GM12878 (cell line): Measurements from ENCODE around the gene PRPSAP1. TPM values are rescaled to one million over a fixed set of nuclear protein-coding genes. Genes with fewer than 3 reads are reported as not detected.

Experiments
- ATAC-seq: fragments of 200-7000 bp; cut with Tn5 transposase; 3 replicates; pipeline ENCODE4 v1.9.1; 2020; ENCODE audit warnings: mild to moderate bottlenecking, moderate library complexity
- BruUV-seq: library from RNA; stranded (reverse); fragments of 400-500 nt; replicated peaks from 2 replicates; lab custom pipeline; 2021; lab: Mats Ljungman, UMichigan
- CTCF ChIA-PET: fragments of 300-600 bp; sonication (Branson Sonifier 250); formaldehyde crosslinking; extraction: SDS; loops from one replicate; lab custom pipeline; 2021; ENCODE audit warnings: inconsistent platforms; lab: Yijun Ruan, JAX
- POLR2A ChIA-PET: fragments of 350-600 bp; formaldehyde crosslinking; extraction: SDS; loops from one replicate; lab custom pipeline; 2021; ENCODE audit warnings: inconsistent platforms; lab: Charles Lee
- RAD21 ChIA-PET: fragments of 300-600 bp; sonication (Branson Sonifier 250); formaldehyde crosslinking; loops from one replicate; lab custom pipeline; 2023; ENCODE audit warnings: antibody characterized with exemption; ENCODE audit not compliant: unreplicated experiment; lab: Charles Lee
- SMC1A ChIA-PET: fragments of 300-600 bp; sonication (Branson Sonifier 250); formaldehyde crosslinking; loops from one replicate; lab custom pipeline; 2023; ENCODE audit not compliant: unreplicated experiment, uncharacterized antibody; lab: Charles Lee
- DNase-seq: peaks from one replicate; pipeline ENCODE4 v3.0.0-alpha.2; 2011; ENCODE audit warnings: low read depth, low spot score
- FAIRE-seq: peaks from 3 replicates; lab custom pipeline; 2011; peaks lifted over from hg19 to GRCh38; lab: Jason Lieb, UNC
- H2AFZ ChIP-seq: 2 replicates; pipeline ENCODE4 v1.6.0; 2011; ENCODE audit warnings: low read depth, low read length, control low read depth; ENCODE audit not compliant: control insufficient read depth
- H3K27ac ChIP-seq: 2 replicates; pipeline ENCODE4 v1.5.1; 2011; ENCODE audit warnings: control low read depth; ENCODE audit not compliant: control insufficient read depth, insufficient read depth
- H3K27me3 ChIP-seq, 2 experiments: replicated peaks in 1 of 2; 2 replicates each; pipeline versions ENCODE4 v1.6.0 to v1.6.1; 2011; ENCODE audit warnings: low read length in 1 of 2; ENCODE audit not compliant: control insufficient read depth in 2 of 2, insufficient read depth in 2 of 2
- H3K36me3 ChIP-seq, 2 experiments: 2 replicates each; pipeline ENCODE4 v1.5.1; 2011; ENCODE audit warnings: low read length in 1 of 2; ENCODE audit not compliant: control insufficient read depth in 2 of 2, insufficient read depth in 2 of 2
- H3K4me1 ChIP-seq: 2 replicates; pipeline ENCODE4 v1.6.1; 2011; ENCODE audit warnings: mild to moderate bottlenecking, low read length, moderate library complexity, mixed read lengths; ENCODE audit not compliant: control insufficient read depth, insufficient read depth
- H3K4me2 ChIP-seq: 2 replicates; pipeline ENCODE4 v1.6.0; 2011; ENCODE audit warnings: control low read depth; ENCODE audit not compliant: control insufficient read depth, insufficient read depth
- H3K4me3 ChIP-seq: fragments of 200-600 bp; sonication (generic); 2 replicates; pipeline ENCODE4 v1.5.1; 2016
- H3K79me2 ChIP-seq: 2 replicates; pipeline ENCODE4 v1.6.0; 2011; ENCODE audit warnings: low read length; ENCODE audit not compliant: control insufficient read depth, insufficient read depth
- H3K9ac ChIP-seq: 2 replicates; pipeline ENCODE4 v1.8.0; 2011; ENCODE audit warnings: low read length, control low read depth, mixed read lengths; ENCODE audit not compliant: control insufficient read depth, insufficient read depth
- H3K9me3 ChIP-seq: replicated peaks from 3 replicates; pipeline ENCODE4 v1.5.1; 2011; ENCODE audit warnings: mild to moderate bottlenecking, low read length; ENCODE audit not compliant: control insufficient read depth, insufficient read depth
- H4K20me1 ChIP-seq: 2 replicates; pipeline ENCODE4 v1.6.0; 2011; ENCODE audit not compliant: control insufficient read depth, insufficient read depth
- BCL3 ChIP-seq: IDR thresholded peaks from 2 replicates; pipeline ENCODE4 v1.6.1; 2011; ENCODE audit warnings: borderline replicate concordance, low read depth, mild to moderate bottlenecking, moderate library complexity, low read length; ENCODE audit not compliant: insufficient read depth, poor library complexity, severe bottlenecking
- E4F1 ChIP-seq: fragments of 450-650 bp; IDR thresholded peaks from 2 replicates; pipeline ENCODE4 v1.6.1; 2018; ENCODE audit warnings: borderline replicate concordance, mild to moderate bottlenecking; ENCODE audit not compliant: partially characterized antibody
- HDGF ChIP-seq: fragments of 450-650 bp; IDR thresholded peaks from 2 replicates; pipeline ENCODE4 v1.6.1; 2016; ENCODE audit warnings: antibody characterized with exemption
- MEF2A ChIP-seq: IDR thresholded peaks from 2 replicates; pipeline ENCODE4 v1.6.1; 2011; ENCODE audit warnings: low read depth, mild to moderate bottlenecking, low read length, moderate library complexity; ENCODE audit not compliant: insufficient read depth
- NFIC ChIP-seq: IDR thresholded peaks from 2 replicates; pipeline ENCODE4 v1.6.1; 2012; ENCODE audit warnings: low read depth, mild to moderate bottlenecking, inconsistent platforms, low read length, moderate library complexity
- NRF1 ChIP-seq: conservative IDR thresholded peaks from 2 replicates; pipeline ENCODE4 v1.6.1; 2011; ENCODE audit warnings: mild to moderate bottlenecking, low read depth, low read length, improper control_type of control experiment
- POU2F2 ChIP-seq: IDR thresholded peaks from 3 replicates; pipeline ENCODE4 v1.6.1; 2011; ENCODE audit warnings: low read depth, mild to moderate bottlenecking, low read length, borderline replicate concordance
- RCOR1 ChIP-seq: conservative IDR thresholded peaks from 2 replicates; pipeline ENCODE4 v1.6.1; 2012; ENCODE audit warnings: low read depth, low read length, improper control_type of control experiment
- REST ChIP-seq: IDR thresholded peaks from 2 replicates; pipeline ENCODE4 v1.6.1; 2012; ENCODE audit warnings: mild to moderate bottlenecking, low read depth, low read length
- STAT3 ChIP-seq: IDR thresholded peaks from 2 replicates; pipeline ENCODE4 v1.6.1; 2011; ENCODE audit warnings: low read depth, low read length, improper control_type of control experiment
- TCF3 ChIP-seq: IDR thresholded peaks from 2 replicates; pipeline ENCODE4 v1.6.1; 2012; ENCODE audit warnings: low read depth, mild to moderate bottlenecking, low read length, borderline replicate concordance; ENCODE audit not compliant: insufficient read depth
- WRNIP1 ChIP-seq: IDR thresholded peaks from 2 replicates; pipeline ENCODE4 v1.6.1; 2011; ENCODE audit warnings: low read depth, low read length, improper control_type of control experiment, borderline replicate concordance
- WGBS: methylation state at CpG from one replicate; pipeline ENCODE4 v1.1.6; 2016; ENCODE audit warnings: low lambda C conversion rate; ENCODE audit not compliant: insufficient replicate concordance, insufficient coverage; ENCODE audit errors: missing lambda C conversion rate; 5-methylcytosine and 5-hydroxymethylcytosine counted together
- in situ Hi-C: fragments of 300-500 bp; cut with MboI; formaldehyde crosslinking; loops from 9 replicates; pipeline ENCODE4 v1.14.3; 2018; ENCODE audit warnings: mixed read lengths
- intact Hi-C: fragments of 100-400 bp; cut with micrococcal nuclease; formaldehyde crosslinking; loops from one replicate; pipeline ENCODE4 v1.14.2; 2022; ENCODE audit not compliant: unreplicated experiment
- polyA plus RNA-seq, 11 experiments: library from polyadenylated mRNA; depleted of rRNA in 4 of 11; unstranded in 6 of 11; stranded (reverse) in 5 of 11; fragments of >200 nt; fragmentation: Nextera tagmentation in 4 of 11; fragmentation: Illumina TruSeq in 1 of 11; extraction: Ambion mirVana in 4 of 11; extraction: Trizol in 1 of 11; gene quantifications; 1 replicate in 1 of 11; 2 replicates in 10 of 11; pipeline versions ENCODE4 v1.2.1 to v1.2.3, GENCODE V29; 2011 to 2016; ENCODE audit warnings: inconsistent platforms in 2 of 11, missing spikeins in 2 of 11, low read depth in 1 of 11
- total RNA-seq, 4 experiments: library from RNA; depleted of rRNA in 3 of 4; stranded (reverse); fragments of >200 nt in 3 of 4; fragmentation: Illumina TruSeq in 1 of 4; extraction: Trizol in 1 of 4; gene quantifications; 2 replicates each; pipeline versions ENCODE4 v1.2.1 to v1.2.3, GENCODE V29; 2013 to 2021

PRPSAP1 gene
- total and polyA plus RNA-seq, 10 of the 15 experiments (the other 5 are each of a cell fraction or from before 2014, with no cell fraction given): 15.8 to 84.2 (median 44.2) TPM

- RAD21 ChIA-PET: interaction anchor here (0.6 to 6.0 kb wide), 8 partner anchors 11 to 158 kb away, joined by 3 to 149 read pairs (median 20); no protein-coding TSS in a partner anchor
- H3K4me3 ChIP-seq: no peak overlapping the region
- ATAC-seq (no peak), FAIRE-seq (peak; percentile 64), DNase-seq (no peak)
- H3K79me2 ChIP-seq: peaks cover under 1% of the 10 kb centered on the region
- H3K4me2 ChIP-seq: no peak overlapping the region
- no peak overlapping the region for H3K27ac ChIP-seq
- peaks cover 15% of the 10 kb centered on the region for H3K4me1 ChIP-seq
- H3K9ac ChIP-seq: no peak overlapping the region
- POLR2A ChIA-PET: interaction anchor here (0.6 to 1.1 kb wide), 3 partner anchors 8 to 286 kb away, joined by 3 to 7 read pairs (median 3); no protein-coding TSS in a partner anchor
- 92% methylated on average over 31 of the region's 31 CpGs for WGBS
- no peak overlapping the region for H2AFZ ChIP-seq
- no peaks in the 10 kb centered on the region for H4K20me1 ChIP-seq
- CTCF ChIA-PET: interaction anchor here (0.7 to 7.4 kb wide), 7 partner anchors 14 to 264 kb away, joined by 3 to 316 read pairs (median 28); partner anchors contain the start of gene EXOC7
- no peaks in the 10 kb centered on the region for H3K27me3 ChIP-seq
- SMC1A ChIA-PET: interaction anchor here (0.9 to 9.4 kb wide), 10 partner anchors 9 to 263 kb away, joined by 3 to 63 read pairs (median 19); partner anchors contain the start of gene UBALD2
- H3K36me3 ChIP-seq: no peaks in the 10 kb centered on the region
- in situ Hi-C loops (no loop called here), intact Hi-C loops (no loop called here)
- H3K9me3 ChIP-seq: no peaks in the 10 kb centered on the region
- BruUV-seq: no TSS peak
- TF ChIP-seq NRF1: no peak
- 0 out of 2 replicates have a peak, but pooled peaks have one; percentile 55 for TF ChIP-seq TCF3
- no peak for TF ChIP-seq WRNIP1
- TF ChIP-seq BCL3: peak; percentile 99
- peak; percentile 23 for TF ChIP-seq E4F1
- no peak for TF ChIP-seq POU2F2
- no peak for TF ChIP-seq RCOR1
- 0 out of 2 replicates have a peak, but pooled peaks have one; percentile 56 for TF ChIP-seq HDGF
- no peak for TF ChIP-seq MEF2A
- TF ChIP-seq STAT3: no peak
- TF ChIP-seq REST: no peak
- 0 out of 2 replicates have a peak, but pooled peaks have one; percentile 20 for TF ChIP-seq NFIC
Observed at GRCh38 chr17:76277300-76278267, 76.1 kb downstream of the PRPSAP1 start.
